ENCODE results near the gene TAB3.

The TAB3 gene

GRCh38 chrX:30887288-30887687 lies 1.8 kb downstream of the TAB3 start:
- DNase-seq (ENCODE audit: low read depth in 2 of 2): no peak

- DNase-seq (ENCODE audit: low read depth in 2 of 2): no peak
Measured at GRCh38 chrX:30885136-30885535, 3.9 kb downstream of the TAB3 start.

- DNase-seq (ENCODE audit: low read depth in 2 of 2): no peak
Measured at GRCh38 chrX:30883138-30883537, 5.9 kb downstream of the TAB3 start.

- DNase-seq (ENCODE audit: low read depth in 2 of 2): no peak
Measured at GRCh38 chrX:30881797-30882196, 7.3 kb downstream of the TAB3 start.

- no peak for DNase-seq (ENCODE audit: low read depth in 2 of 2)
Measured at GRCh38 chrX:30881390-30881789, 7.7 kb downstream of the TAB3 start.

- DNase-seq (ENCODE audit: low read depth in 2 of 2): no peak
Measured at GRCh38 chrX:30880058-30880457, 9.0 kb downstream of the TAB3 start.

- DNase-seq (ENCODE audit: low read depth in 2 of 2): no peak
Measured at GRCh38 chrX:30876367-30876766, 12.7 kb downstream of the TAB3 start.

- no peak for DNase-seq (ENCODE audit: low read depth in 2 of 2)
Measured at GRCh38 chrX:30875957-30876356, 13.1 kb downstream of the TAB3 start.

- DNase-seq (ENCODE audit: low read depth in 2 of 2): no peak
Measured at GRCh38 chrX:30874851-30875250, 14.2 kb downstream of the TAB3 start.

- no peak for DNase-seq (ENCODE audit: low read depth in 2 of 2)
Measured at GRCh38 chrX:30870572-30870971, 18.5 kb downstream of the TAB3 start.

- no peak for DNase-seq (ENCODE audit: low read depth in 2 of 2)
Measured at GRCh38 chrX:30865612-30866011, 23.4 kb downstream of the TAB3 start.

- DNase-seq (ENCODE audit: low read depth in 2 of 2): no peak
Measured at GRCh38 chrX:30865015-30865414, 24.0 kb downstream of the TAB3 start.

- no peak for DNase-seq (ENCODE audit: low read depth in 2 of 2)
Measured at GRCh38 chrX:30864383-30864785, 24.7 kb downstream of the TAB3 start.

- no peak for DNase-seq (ENCODE audit: low read depth in 2 of 2)
Measured at GRCh38 chrX:30863974-30864373, 25.1 kb downstream of the TAB3 start.

- DNase-seq (ENCODE audit: low read depth in 2 of 2): no peak
Measured at GRCh38 chrX:30858098-30858497, 31.0 kb downstream of the TAB3 start.

GRCh38 chrX:30851449-30851848 lies 37.6 kb downstream of the TAB3 start:
- DNase-seq (ENCODE audit: low read depth in 2 of 2): no peak

GRCh38 chrX:30835373-30835772 lies 53.7 kb downstream of the TAB3 start:
- DNase-seq (ENCODE audit: low read depth in 2 of 2): no peak

GRCh38 chrX:30833896-30834295 lies 55.2 kb downstream of the TAB3 start:
- DNase-seq (ENCODE audit: low read depth in 2 of 2): no peak

GRCh38 chrX:30831082-30831481 lies 58.0 kb downstream of the TAB3 start:
- peak; percentile 0 to 16 for DNase-seq (ENCODE audit: low read depth in 2 of 2)

- no peak for DNase-seq (ENCODE audit: low read depth in 2 of 2)
Measured at GRCh38 chrX:30830326-30830943, 58.6 kb downstream of the TAB3 start.

- DNase-seq (ENCODE audit: low read depth in 2 of 2): no peak
Measured at GRCh38 chrX:30824275-30824674, 64.8 kb downstream of the TAB3 start.

GRCh38 chrX:30822764-30823163 lies 66.3 kb downstream of the TAB3 start:
- no peak for DNase-seq (ENCODE audit: low read depth in 2 of 2)

GRCh38 chrX:30822068-30822681 lies 66.9 kb downstream of the TAB3 start:
- no peak for DNase-seq (ENCODE audit: low read depth in 2 of 2)

- DNase-seq (ENCODE audit: low read depth in 2 of 2): no peak
Measured at GRCh38 chrX:30821116-30821515, 67.9 kb downstream of the TAB3 start.

All from stimulated activated CD4-positive, alpha-beta T cell treated with anti-CD3 and anti-CD28 coated beads, Interleukin-4, amount 100 ng/mL, for 48 hours (primary cell).